CD4-positive, alpha-beta T cell (primary cell): Measurements from ENCODE around the gene PARD6B. TPM values are rescaled to one million over a fixed set of nuclear protein-coding genes. Genes with fewer than 3 reads are reported as not detected.

Experiments
- ATAC-seq: fragments of 200-7000 bp; cut with Tn5 transposase; one replicate; pipeline ENCODE4 v1.10.0; 2022; ENCODE audit warnings: mild to moderate bottlenecking; ENCODE audit not compliant: poor library complexity
- CTCF ChIA-PET: fragments of 350-600 bp; sonication (Branson Sonifier 250); formaldehyde crosslinking; loops from one replicate; lab custom pipeline; 2021; ENCODE audit warnings: antibody characterized with exemption, inconsistent platforms; lab: Charles Lee
- POLR2A ChIA-PET: fragments of 350-600 bp; sonication (Branson Sonifier 250); formaldehyde crosslinking; loops from one replicate; lab custom pipeline; 2021; ENCODE audit warnings: antibody characterized with exemption, inconsistent platforms; lab: Charles Lee
- DNase-seq, 14 experiments: peaks; one replicate each; pipeline ENCODE4 v3.0.0-alpha.2; 2013 to 2020; ENCODE audit warnings: mixed read lengths in 2 of 14
- H3K27ac ChIP-seq, 2 donors: one replicate each; pipeline versions ENCODE4 v1.5.1 to v1.7.0; 2013; ENCODE audit warnings: low read length in 2 of 2, low read depth in 1 of 2, mild to moderate bottlenecking in 1 of 2
- H3K27me3 ChIP-seq, 2 experiments: 1 replicate in 1 of 2; 2 replicates in 1 of 2; pipeline versions ENCODE4 v1.6.1 to v1.7.0; 2013; ENCODE audit warnings: low read length in 2 of 2, control low read depth in 1 of 2, mild to moderate bottlenecking in 1 of 2, moderate library complexity in 1 of 2; ENCODE audit not compliant: insufficient read depth in 2 of 2, control insufficient read depth in 1 of 2
- H3K36me3 ChIP-seq: one replicate; pipeline ENCODE4 v1.6.1; 2013; ENCODE audit warnings: low read length, control low read depth; ENCODE audit not compliant: insufficient read depth
- H3K4me1 ChIP-seq: one replicate; pipeline ENCODE4 v1.6.1; 2013; ENCODE audit warnings: low read length, control low read depth; ENCODE audit not compliant: insufficient read depth
- H3K4me3 ChIP-seq: one replicate; pipeline ENCODE4 v1.5.1; 2013; ENCODE audit warnings: mild to moderate bottlenecking, low read length, moderate library complexity
- H3K9me3 ChIP-seq, 2 experiments: 1 replicate in 1 of 2; 2 replicates in 1 of 2; pipeline versions ENCODE4 v1.6.1 to v1.7.0; 2013; ENCODE audit warnings: low read length in 2 of 2, mild to moderate bottlenecking in 2 of 2, control low read depth in 1 of 2, moderate library complexity in 1 of 2; ENCODE audit not compliant: control insufficient read depth in 1 of 2, insufficient read depth in 1 of 2
- H3K27ac Mint-ChIP-seq: one replicate; pipeline ENCODE4 v1.8.0; 2020; ENCODE audit warnings: mixed read lengths
- H3K27me3 Mint-ChIP-seq: one replicate; pipeline ENCODE4 v1.8.0; 2021; ENCODE audit warnings: mixed read lengths
- H3K36me3 Mint-ChIP-seq: one replicate; pipeline ENCODE4 v1.8.0; 2021; ENCODE audit warnings: low read depth, mixed read lengths
- H3K4me1 Mint-ChIP-seq: one replicate; pipeline ENCODE4 v1.8.0; 2021; ENCODE audit warnings: low read depth, mixed read lengths
- H3K4me3 Mint-ChIP-seq: one replicate; pipeline ENCODE4 v1.8.0; 2020; ENCODE audit warnings: mild to moderate bottlenecking, mixed read lengths
- H3K9me3 Mint-ChIP-seq: one replicate; pipeline ENCODE4 v1.8.0; 2020; ENCODE audit warnings: mixed read lengths
- intact Hi-C, 2 experiments: fragments of 100-400 bp; cut with DNase I in 1 of 2; cut with micrococcal nuclease in 1 of 2; formaldehyde crosslinking; loops; one replicate each; pipeline versions ENCODE4 v1.15.1 to v1.9.0; 2023 to 2025; cut with DNase I, micrococcal nuclease
- total RNA-seq, 174 experiments: library from RNA in 2 of 174; stranded (reverse) in 2 of 174; gene quantifications; one replicate each; pipeline ENCODE4 v1.2.3 and lab custom pipeline; 2021 to 2026
- TF ChIP-seq, protein P1 (sequence below): fragments of 200-600 bp; IDR thresholded peaks from one replicate; pipeline ENCODE4 v1.8.0; 2022; ENCODE audit warnings: antibody characterized with exemption, mild to moderate bottlenecking

PARD6B gene
- total RNA-seq, 2 experiments from 2014 or later = 5.6 to 8.2 TPM

DNA sequence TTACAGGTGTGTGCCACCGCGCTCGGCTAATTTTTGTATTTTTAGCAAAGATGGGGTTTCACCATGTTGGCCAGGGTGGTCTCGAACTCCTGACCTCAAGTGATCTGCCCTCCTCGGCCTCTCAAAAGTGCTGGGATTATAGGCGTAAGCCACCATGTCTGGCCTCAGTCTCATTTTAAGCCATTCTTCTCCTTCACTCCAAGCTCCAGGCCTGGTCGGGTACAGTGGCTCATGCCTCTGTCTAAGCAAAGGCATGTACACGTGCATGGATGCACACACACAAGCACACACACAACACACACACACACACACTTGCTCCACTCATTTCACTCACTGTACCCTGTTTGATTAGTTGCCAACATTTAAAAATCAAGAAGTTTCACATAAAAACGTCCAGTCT is 7.7 kb upstream of the PARD6B start:
- Histone ChIP-seq H3K36me3 (no peaks in the 10 kb centered on the region), H3K9me3 (no peaks in the 10 kb centered on the region), H3K4me3 (no peak overlapping the region), H3K27ac (no peak overlapping the region), H3K27me3 (peaks cover 0 to 2% of the 10 kb centered on the region in 2 experiments), H3K4me1 (no peaks in the 10 kb centered on the region)
- H3K4me1 Mint-ChIP-seq = no peaks in the 10 kb centered on the region
- no peaks in the 10 kb centered on the region for H3K9me3 Mint-ChIP-seq
- H3K27me3 Mint-ChIP-seq = no peaks in the 10 kb centered on the region
- H3K27ac Mint-ChIP-seq = no peak overlapping the region
- intact Hi-C loops = no loop called here
- no peak for DNase-seq
- H3K36me3 Mint-ChIP-seq = no peaks in the 10 kb centered on the region
- H3K4me3 Mint-ChIP-seq = no peak overlapping the region
- TF ChIP-seq, protein P1, sequence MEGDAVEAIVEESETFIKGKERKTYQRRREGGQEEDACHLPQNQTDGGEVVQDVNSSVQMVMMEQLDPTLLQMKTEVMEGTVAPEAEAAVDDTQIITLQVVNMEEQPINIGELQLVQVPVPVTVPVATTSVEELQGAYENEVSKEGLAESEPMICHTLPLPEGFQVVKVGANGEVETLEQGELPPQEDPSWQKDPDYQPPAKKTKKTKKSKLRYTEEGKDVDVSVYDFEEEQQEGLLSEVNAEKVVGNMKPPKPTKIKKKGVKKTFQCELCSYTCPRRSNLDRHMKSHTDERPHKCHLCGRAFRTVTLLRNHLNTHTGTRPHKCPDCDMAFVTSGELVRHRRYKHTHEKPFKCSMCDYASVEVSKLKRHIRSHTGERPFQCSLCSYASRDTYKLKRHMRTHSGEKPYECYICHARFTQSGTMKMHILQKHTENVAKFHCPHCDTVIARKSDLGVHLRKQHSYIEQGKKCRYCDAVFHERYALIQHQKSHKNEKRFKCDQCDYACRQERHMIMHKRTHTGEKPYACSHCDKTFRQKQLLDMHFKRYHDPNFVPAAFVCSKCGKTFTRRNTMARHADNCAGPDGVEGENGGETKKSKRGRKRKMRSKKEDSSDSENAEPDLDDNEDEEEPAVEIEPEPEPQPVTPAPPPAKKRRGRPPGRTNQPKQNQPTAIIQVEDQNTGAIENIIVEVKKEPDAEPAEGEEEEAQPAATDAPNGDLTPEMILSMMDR = no peak
- CTCF ChIA-PET = no interaction called here
- POLR2A ChIA-PET = no interaction called here
- ATAC-seq = no peak

- H3K36me3 ChIP-seq = no peaks in the 10 kb centered on the region
- ChIA-PET CTCF (interaction anchor here (0.8 kb wide), 1 partner anchor 70 kb away, joined by 3 read pairs; no protein-coding TSS in a partner anchor), POLR2A (no interaction called here)
- TF ChIP-seq, protein P1 = no peak
- Mint-ChIP-seq H3K4me3 (no peak overlapping the region), H3K9me3 (no peaks in the 10 kb centered on the region), H3K4me1 (no peaks in the 10 kb centered on the region), H3K36me3 (no peaks in the 10 kb centered on the region), H3K27me3 (no peaks in the 10 kb centered on the region), H3K27ac (no peak overlapping the region)
- H3K27me3 ChIP-seq = peaks cover 0 to 2% of the 10 kb centered on the region in 2 experiments
- H3K27ac ChIP-seq = no peak overlapping the region
- DNase-seq (no peak), ATAC-seq (no peak)
- intact Hi-C loops = no loop called here
- H3K9me3 ChIP-seq = no peaks in the 10 kb centered on the region
- H3K4me3 ChIP-seq = no peak overlapping the region
- H3K4me1 ChIP-seq = no peaks in the 10 kb centered on the region
These were observed 7.2 kb upstream of the PARD6B start for GRCh38 chr20:50724112-50724725.

GRCh38 chr20:50724851-50725723 is 6.3 kb upstream of the PARD6B start:
- H3K4me1 Mint-ChIP-seq = no peaks in the 10 kb centered on the region
- H3K27me3 Mint-ChIP-seq = no peaks in the 10 kb centered on the region
- H3K36me3 ChIP-seq = no peaks in the 10 kb centered on the region
- intact Hi-C loops = no loop called here
- no peak overlapping the region for H3K4me3 Mint-ChIP-seq
- ATAC-seq = no peak
- POLR2A ChIA-PET = no interaction called here
- peaks cover 0 to 2% of the 10 kb centered on the region in 2 experiments for H3K27me3 ChIP-seq
- H3K9me3 ChIP-seq = no peaks in the 10 kb centered on the region
- TF ChIP-seq, protein P1 = no peak
- H3K4me1 ChIP-seq = peaks cover under 1% of the 10 kb centered on the region
- no peaks in the 10 kb centered on the region for H3K36me3 Mint-ChIP-seq
- H3K27ac Mint-ChIP-seq = no peak overlapping the region
- H3K4me3 ChIP-seq = no peak overlapping the region
- CTCF ChIA-PET = interaction anchor here (0.8 kb wide), 1 partner anchor 69 kb away, joined by 3 read pairs; no protein-coding TSS in a partner anchor
- no peaks in the 10 kb centered on the region for H3K9me3 Mint-ChIP-seq
- H3K27ac ChIP-seq = no peak overlapping the region
- peak in 1 of 14 experiments; percentile 8 for DNase-seq
